Stimulated activated naive CD8-positive, alpha-beta T cell treated with anti-CD3 and anti-CD28 coated beads, Interleukin-15, Interleukin-2, amounts not matched to agents 100 U/mL and 50 U/mL, for 24 hours (primary cell): ENCODE results near the gene TAF1D.
"Not testable (repeated sequence)": the region's sequence is repeated elsewhere in the genome, so short reads cannot be mapped to it uniquely, and the experiment has no call there.

ENCODE experiments used
- ATAC-seq: fragments of 150-1000 bp; cut with Tn5 transposase; one replicate; pipeline ENCODE4 v1.10.0; 2021
- DNase-seq: peaks from one replicate; pipeline ENCODE4 v3.0.0; 2021

The TAF1D gene

GRCh38 chr11:93747122-93747521, 5.8 kb upstream of the TAF1D start:
- no peak for DNase-seq
- ATAC-seq: no peak

GRCh38 chr11:93746101-93746500, 4.8 kb upstream of the TAF1D start:
- ATAC-seq (no peak), DNase-seq (no peak)

GRCh38 chr11:93745005-93745755, 3.9 kb upstream of the TAF1D start:
- not testable (repeated sequence) for DNase-seq, ATAC-seq

- DNase-seq (no peak), ATAC-seq (no peak)
These were observed 3.3 kb upstream of the TAF1D start for GRCh38 chr11:93744669-93745004.

GRCh38 chr11:93743291-93743690, 2.0 kb upstream of the TAF1D start:
- ATAC-seq (no peak), DNase-seq (no peak)

- ATAC-seq (peak; percentile 2), DNase-seq (no peak)
These were observed 559 bp upstream of the TAF1D start for GRCh38 chr11:93741882-93742226.

- ATAC-seq: peak; percentile 33
- DNase-seq: peak; percentile 68
These were observed 583 bp downstream of the TAF1D start for GRCh38 chr11:93740730-93741093.

- peak; percentile 15 for ATAC-seq
These were observed 1.1 kb downstream of the TAF1D start for GRCh38 chr11:93740031-93740729.

GRCh38 chr11:93738647-93739081, 2.6 kb downstream of the TAF1D start:
- ATAC-seq: no peak
- no peak for DNase-seq

More at GRCh38 chr11:93740031-93740729, 1.1 kb downstream of the TAF1D start:
- DNase-seq: peak; percentile 54

GRCh38 chr11:93737904-93738612, 3.2 kb downstream of the TAF1D start:
- DNase-seq (no peak), ATAC-seq (no peak)

GRCh38 chr11:93736129-93736528, 5.2 kb downstream of the TAF1D start:
- ATAC-seq (no peak), DNase-seq (no peak)

- ATAC-seq (no peak), DNase-seq (no peak)
These were observed 5.7 kb downstream of the TAF1D start for GRCh38 chr11:93735627-93736026.

GRCh38 chr11:93734427-93735222, 6.7 kb downstream of the TAF1D start:
- no peak for ATAC-seq
- DNase-seq: no peak

GRCh38 chr11:93733474-93733873, 7.8 kb downstream of the TAF1D start:
- no peak for ATAC-seq
- DNase-seq: no peak

GRCh38 chr11:93732237-93732892, 8.9 kb downstream of the TAF1D start:
- ATAC-seq (no peak), DNase-seq (no peak)

GRCh38 chr11:93730108-93731107, 10.9 kb downstream of the TAF1D start:
- DNase-seq: no peak
- ATAC-seq: peak; percentile 9

GRCh38 chr11:93729129-93729616, 12.1 kb downstream of the TAF1D start:
- peak; percentile 42 for ATAC-seq
- DNase-seq: peak; percentile 12

- no peak for ATAC-seq
- DNase-seq: no peak
These were observed 12.5 kb downstream of the TAF1D start for GRCh38 chr11:93728792-93729128.

- no peak for DNase-seq
- ATAC-seq: no peak
These were observed 13.1 kb downstream of the TAF1D start for GRCh38 chr11:93727985-93728791.

GRCh38 chr11:93724089-93724488, 17.2 kb downstream of the TAF1D start:
- no peak for ATAC-seq
- DNase-seq: no peak
